MM.1S (cell line): ENCODE data around the gene COA5.

Experiments
- CTCF ChIP-seq: fragments of 300-600 bp; sonication (generic); IDR thresholded peaks from 2 replicates; pipeline ENCODE4 v1.5.1; 2016; ENCODE audit warnings: antibody characterized with exemption, low read length, mixed read lengths
- EZH2 ChIP-seq: fragments of 300-600 bp; sonication (generic); optimal IDR thresholded peaks from 2 replicates; pipeline ENCODE3; 2017; ENCODE audit warnings: low read depth, mild to moderate bottlenecking, antibody characterized with exemption, low read length, mixed read lengths
- EZH2phosphoT487 ChIP-seq: fragments of 300-600 bp; sonication (generic); IDR thresholded peaks from 2 replicates; pipeline ENCODE4 v1.6.1; 2018; ENCODE audit warnings: antibody characterized with exemption, low read length

- TF ChIP-seq EZH2 (no peak), CTCF (no peak), EZH2phosphoT487 (no peak)
These were observed 35.6 kb downstream of the COA5 start for GRCh38 chr2:98572676-98573075.
